Left lung (tissue), 14 donors: ENCODE data around the gene ZFYVE1. TPM values are rescaled to one million over a fixed set of nuclear protein-coding genes. Genes with fewer than 3 reads are reported as not detected.

Source experiments
- ATAC-seq: fragments of 200-7000 bp; cut with Tn5 transposase; one replicate; pipeline ENCODE4 v1.9.1; 2020; ENCODE audit warnings: moderate library complexity
- DNase-seq, 4 donors: peaks; one replicate each; pipeline ENCODE4 v3.0.0-alpha.2; 2013 to 2020
- H3K27ac ChIP-seq, 2 donors: fragments of 200-600 bp; sonication (generic) in 1 of 2; one replicate each; pipeline versions ENCODE4 v1.5.0 to v1.8.0; 2020 to 2021
- H3K27me3 ChIP-seq, 2 donors: fragments of 200-600 bp; sonication (generic) in 1 of 2; one replicate each; pipeline versions ENCODE4 v1.5.0 to v1.8.0; 2020 to 2021
- H3K36me3 ChIP-seq, 2 donors: fragments of 200-600 bp; sonication (generic) in 1 of 2; one replicate each; pipeline versions ENCODE4 v1.5.0 to v1.8.0; 2020 to 2021
- H3K4me1 ChIP-seq, 2 donors: fragments of 200-600 bp; one replicate each; pipeline ENCODE4 v1.8.0; 2021
- H3K4me3 ChIP-seq, 2 donors: fragments of 200-600 bp; sonication (generic) in 1 of 2; one replicate each; pipeline versions ENCODE4 v1.5.0 to v1.8.0; 2020 to 2021; ENCODE audit warnings: mild to moderate bottlenecking in 1 of 2
- H3K9me3 ChIP-seq, 2 donors: fragments of 200-600 bp; sonication (generic) in 1 of 2; one replicate each; pipeline versions ENCODE4 v1.5.0 to v1.8.0; 2020 to 2021
- CTCF ChIP-seq, 2 donors: fragments of 200-600 bp; sonication (generic) in 1 of 2; IDR thresholded peaks; one replicate each; pipeline versions ENCODE4 v1.5.0 to v1.8.0; 2021; ENCODE audit warnings: antibody characterized with exemption in 2 of 2
- intact Hi-C, 2 donors: fragments of 100-400 bp; cut with DNase I; formaldehyde crosslinking; loops; one replicate each; pipeline versions ENCODE4 v1.11.2 to v1.14.2; 2022
- long read RNA-seq, 12 donors: library from polyadenylated mRNA in 2 of 12; unstranded in 2 of 12; transcript quantifications; one replicate each; pipeline ENCODE4 v2.0.0 and lab custom pipeline, GENCODE V29; 2019 to 2026
- polyA plus RNA-seq, 6 donors: library from polyadenylated mRNA; unstranded; fragments of 120-200 nt; gene quantifications; one replicate each; pipeline ENCODE4 v1.2.1, GENCODE V29; 2013; ENCODE audit not compliant: insufficient read length in 6 of 6
- total RNA-seq, 2 donors: library from RNA; stranded (reverse); fragmentation: NEBNext Ultra II Directional; extraction: Animal tissue kit (Norgen Biotek cat#: 25700); gene quantifications; one replicate each; pipeline ENCODE4 v1.2.1, GENCODE V29; 2021
- donor health status: DM: no; HTN: yes; CAD: no.
- donor health status: DM: no; HTN: no; CAD: no.

Gene ZFYVE1, protein sequence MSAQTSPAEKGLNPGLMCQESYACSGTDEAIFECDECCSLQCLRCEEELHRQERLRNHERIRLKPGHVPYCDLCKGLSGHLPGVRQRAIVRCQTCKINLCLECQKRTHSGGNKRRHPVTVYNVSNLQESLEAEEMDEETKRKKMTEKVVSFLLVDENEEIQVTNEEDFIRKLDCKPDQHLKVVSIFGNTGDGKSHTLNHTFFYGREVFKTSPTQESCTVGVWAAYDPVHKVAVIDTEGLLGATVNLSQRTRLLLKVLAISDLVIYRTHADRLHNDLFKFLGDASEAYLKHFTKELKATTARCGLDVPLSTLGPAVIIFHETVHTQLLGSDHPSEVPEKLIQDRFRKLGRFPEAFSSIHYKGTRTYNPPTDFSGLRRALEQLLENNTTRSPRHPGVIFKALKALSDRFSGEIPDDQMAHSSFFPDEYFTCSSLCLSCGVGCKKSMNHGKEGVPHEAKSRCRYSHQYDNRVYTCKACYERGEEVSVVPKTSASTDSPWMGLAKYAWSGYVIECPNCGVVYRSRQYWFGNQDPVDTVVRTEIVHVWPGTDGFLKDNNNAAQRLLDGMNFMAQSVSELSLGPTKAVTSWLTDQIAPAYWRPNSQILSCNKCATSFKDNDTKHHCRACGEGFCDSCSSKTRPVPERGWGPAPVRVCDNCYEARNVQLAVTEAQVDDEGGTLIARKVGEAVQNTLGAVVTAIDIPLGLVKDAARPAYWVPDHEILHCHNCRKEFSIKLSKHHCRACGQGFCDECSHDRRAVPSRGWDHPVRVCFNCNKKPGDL
- 10 to 100 TPM; 14.6 to 20.9 TPM for total RNA-seq
- 10 to 100 TPM; 16.7 to 22.3 (median 19.8) TPM for polyA plus RNA-seq
- long read RNA-seq, donor 1, full-length matches to known transcripts = 4 of 833 reads
- long read RNA-seq, donor 1, partial matches to known transcripts = 829 of 833 reads
- long read RNA-seq, donor 1, other reads (novel, unspliced or antisense) = 0 of 833 reads
- long read RNA-seq, donor 2, full-length matches to known transcripts = 3 of 53 reads
- long read RNA-seq, donor 2, partial matches to known transcripts = 50 of 53 reads
- long read RNA-seq, donor 2, other reads (novel, unspliced or antisense) = 0 of 53 reads
- long read RNA-seq, donor 3, full-length matches to known transcripts = 1 of 185 reads
- long read RNA-seq, donor 3, partial matches to known transcripts = 168 of 185 reads
- long read RNA-seq, donor 3, other reads (novel, unspliced or antisense) = 16 of 185 reads
- long read RNA-seq, donor 4, full-length matches to known transcripts = 4 of 5 reads
- long read RNA-seq, donor 4, partial matches to known transcripts = 0 of 5 reads
- long read RNA-seq, donor 4, other reads (novel, unspliced or antisense) = 1 of 5 reads
- long read RNA-seq, donor 5, full-length matches to known transcripts = 2 of 2 reads
- long read RNA-seq, donor 5, partial matches to known transcripts = 0 of 2 reads
- long read RNA-seq, donor 5, other reads (novel, unspliced or antisense) = 0 of 2 reads
- long read RNA-seq, donor 6, full-length matches to known transcripts = 4 of 4 reads
- long read RNA-seq, donor 6, partial matches to known transcripts = 0 of 4 reads
- long read RNA-seq, donor 6, other reads (novel, unspliced or antisense) = 0 of 4 reads
- long read RNA-seq, donor 7, full-length matches to known transcripts = 3 of 3 reads
- long read RNA-seq, donor 7, partial matches to known transcripts = 0 of 3 reads
- long read RNA-seq, donor 7, other reads (novel, unspliced or antisense) = 0 of 3 reads
- long read RNA-seq, donor 8, full-length matches to known transcripts = 1 of 1 reads
- long read RNA-seq, donor 8, partial matches to known transcripts = 0 of 1 reads
- long read RNA-seq, donor 8, other reads (novel, unspliced or antisense) = 0 of 1 reads
- long read RNA-seq, donor 9 = 0 reads
- long read RNA-seq, donor 10 = 0 reads
- long read RNA-seq, donor 11 = 0 reads
- long read RNA-seq, donor 12, full-length matches to known transcripts = 1 of 1 reads
- long read RNA-seq, donor 12, partial matches to known transcripts = 0 of 1 reads
- long read RNA-seq, donor 12, other reads (novel, unspliced or antisense) = 0 of 1 reads

DNA sequence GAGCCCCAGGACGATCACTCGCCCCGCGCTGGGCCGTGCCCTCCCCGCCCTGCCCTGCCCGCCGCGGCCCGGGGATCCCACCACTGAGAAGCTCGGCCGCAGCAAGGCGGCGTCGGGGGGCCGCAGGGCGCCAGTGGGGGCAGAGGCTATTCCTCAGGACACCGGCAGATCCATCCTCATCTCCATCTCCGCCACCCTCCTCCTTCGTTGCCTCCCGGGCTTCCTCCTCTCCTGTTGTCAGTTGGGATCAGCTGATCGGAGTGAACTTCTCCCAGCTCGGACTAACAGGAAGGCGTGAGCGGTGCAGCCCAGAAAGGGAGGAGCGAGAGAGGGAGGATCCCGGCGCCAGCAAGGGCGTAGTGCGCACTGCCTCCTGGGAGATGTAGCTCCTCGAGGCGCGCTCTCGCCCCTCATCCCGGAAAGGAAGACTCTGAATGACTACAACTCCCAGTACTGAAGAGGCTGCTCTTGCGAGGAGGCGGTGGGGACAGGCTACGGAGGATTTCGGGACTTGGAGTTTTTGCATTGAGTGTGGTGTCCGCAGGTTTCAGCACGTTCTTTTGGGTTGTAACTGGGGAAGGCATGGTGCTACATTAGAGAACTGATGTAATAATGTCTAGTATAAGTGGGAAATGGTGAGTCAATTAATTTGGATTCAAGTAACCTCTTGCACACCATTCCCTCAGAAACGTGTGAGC, at the start of gene ZFYVE1:
ZFYVE1 (minus strand) TSS at position 262 of the 698 bp plus-strand sequence. CDS start 2,598 bp downstream, outside the sequence.
- H3K27me3 ChIP-seq = no peaks in the 10 kb centered on the region
- ATAC-seq = peak; percentile 100
- TF ChIP-seq CTCF (IDR thresholded peaks at IDR 0.05) = no peak
- H3K4me1 ChIP-seq = peaks cover 4 to 42% of the 10 kb centered on the region in 2 donors
- intact Hi-C loops = no loop called here
- H3K27ac ChIP-seq = peak within 1 kb of the TSS; percentile 83 to 87
- peaks cover 0 to 22% of the 10 kb centered on the region in 2 donors for H3K36me3 ChIP-seq
- peak; percentile 97 to 99 (median 98) for DNase-seq
- H3K4me3 ChIP-seq = peak within 1 kb of the TSS; percentile 58 to 65
- H3K9me3 ChIP-seq = no peaks in the 10 kb centered on the region

GRCh38 chr14:73069585-73069984, 42.7 kb upstream of the ZFYVE1 start:
- no peaks in the 10 kb centered on the region for H3K27me3 ChIP-seq
- no peak overlapping the region for H3K27ac ChIP-seq
- no peak overlapping the region for H3K4me3 ChIP-seq
- DNase-seq = no peak
- intact Hi-C loops = no loop called here
- peaks cover 0 to 4% of the 10 kb centered on the region in 2 donors for H3K4me1 ChIP-seq
- H3K9me3 ChIP-seq = no peaks in the 10 kb centered on the region
- ATAC-seq = no peak
- TF ChIP-seq CTCF (IDR thresholded peaks at IDR 0.05) = no peak
- peaks cover 0 to 69% of the 10 kb centered on the region in 2 donors for H3K36me3 ChIP-seq

GRCh38 chr14:73058922-73059673, 32.2 kb upstream of the ZFYVE1 start:
- ATAC-seq (peak; percentile 38), DNase-seq (peak in 2 of 4 donors; percentile 33 to 39)
- Histone ChIP-seq H3K4me1 (peaks cover 12 to 48% of the 10 kb centered on the region in 2 donors), H3K27ac (peak overlapping the region; percentile 96 to 97), H3K36me3 (peaks cover 0 to 17% of the 10 kb centered on the region in 2 donors), H3K4me3 (peak overlapping the region; percentile 63 to 87), H3K9me3 (no peaks in the 10 kb centered on the region), H3K27me3 (no peaks in the 10 kb centered on the region)
- no peak for TF ChIP-seq CTCF (IDR thresholded peaks at IDR 0.05)
- intact Hi-C loops = no loop called here
